Memory B cell (primary cell): ENCODE data around the gene KIR2DL1.
"Not testable (repeated sequence)": the region's sequence is repeated elsewhere in the genome, so short reads cannot be mapped to it uniquely, and the experiment has no call there.

ENCODE experiments used
- ATAC-seq: fragments of 150-1000 bp; cut with Tn5 transposase; 2 replicates; pipeline ENCODE4 v1.10.0; 2021; ENCODE audit warnings: low read depth, mild to moderate bottlenecking, moderate library complexity
- DNase-seq, 2 donors: peaks; one replicate each; pipeline ENCODE4 v3.0.0; 2022; ENCODE audit warnings: low spot score in 2 of 2
- H3K27ac Mint-ChIP-seq: one replicate; pipeline ENCODE4 v1.8.0; 2022; ENCODE audit warnings: mild to moderate bottlenecking, moderate library complexity, mixed read lengths
- H3K27me3 Mint-ChIP-seq: one replicate; pipeline ENCODE4 v1.8.0; 2022; ENCODE audit warnings: mixed read lengths
- H3K36me3 Mint-ChIP-seq: one replicate; pipeline ENCODE4 v1.8.0; 2022; ENCODE audit warnings: mild to moderate bottlenecking, mixed read lengths
- H3K4me1 Mint-ChIP-seq: one replicate; pipeline ENCODE4 v1.8.0; 2022; ENCODE audit warnings: mixed read lengths
- H3K4me3 Mint-ChIP-seq: one replicate; pipeline ENCODE4 v1.8.0; 2022; ENCODE audit warnings: mild to moderate bottlenecking, moderate library complexity, mixed read lengths
- H3K9me3 Mint-ChIP-seq: one replicate; pipeline ENCODE4 v1.8.0; 2022; ENCODE audit warnings: mixed read lengths

Gene KIR2DL1

GRCh38 chr19:54769646-54770045 lies at the start of gene KIR2DL1:
TSS of gene KIR2DL1 (plus strand) at chr19:54769793. CDS start at chr19:54769851, 58 bp downstream.
- not testable (repeated sequence) for H3K4me3 Mint-ChIP-seq

GRCh38 chr19:54724142-54724541 lies 45.5 kb upstream of the KIR2DL1 start, which contains the start of gene KIR3DL3:
TSS of gene KIR3DL3 (plus strand) at chr19:54724442. CDS start at chr19:54724497, 55 bp downstream.
- Mint-ChIP-seq H3K36me3 (no peaks in the 10 kb centered on the region), H3K9me3 (peaks cover 26% of the 10 kb centered on the region), H3K4me3 (no peak within 1 kb of the TSS), H3K4me1 (no peaks in the 10 kb centered on the region), H3K27me3 (peaks cover 18% of the 10 kb centered on the region), H3K27ac (no peak within 1 kb of the TSS)
- DNase-seq (no peak), ATAC-seq (no peak)

More at GRCh38 chr19:54769646-54770045, at the start of gene KIR2DL1:
- not testable (repeated sequence) for H3K36me3 Mint-ChIP-seq, DNase-seq, ATAC-seq, H3K27ac Mint-ChIP-seq, H3K9me3 Mint-ChIP-seq, H3K4me1 Mint-ChIP-seq
- H3K27me3 Mint-ChIP-seq: peaks cover 13% of the 10 kb centered on the region

GRCh38 chr19:54724644-54725043 lies 44.9 kb upstream of the KIR2DL1 start:
- Mint-ChIP-seq H3K9me3 (peaks cover 23% of the 10 kb centered on the region), H3K36me3 (no peaks in the 10 kb centered on the region), H3K4me3 (no peak overlapping the region), H3K27ac (no peak overlapping the region), H3K4me1 (no peaks in the 10 kb centered on the region), H3K27me3 (peaks cover 18% of the 10 kb centered on the region)
- no peak for ATAC-seq
- no peak for DNase-seq

GRCh38 chr19:54725321-54725720 lies 44.3 kb upstream of the KIR2DL1 start:
- ATAC-seq (no peak), DNase-seq (no peak)
- no peaks in the 10 kb centered on the region for H3K4me1 Mint-ChIP-seq
- H3K36me3 Mint-ChIP-seq: no peaks in the 10 kb centered on the region
- peaks cover 18% of the 10 kb centered on the region for H3K9me3 Mint-ChIP-seq
- no peak overlapping the region for H3K4me3 Mint-ChIP-seq
- H3K27me3 Mint-ChIP-seq: peaks cover 18% of the 10 kb centered on the region
- H3K27ac Mint-ChIP-seq: no peak overlapping the region

GRCh38 chr19:54727562-54727961 lies 42.0 kb upstream of the KIR2DL1 start:
- Mint-ChIP-seq H3K27ac (no peak overlapping the region), H3K9me3 (peaks cover 17% of the 10 kb centered on the region), H3K4me1 (no peaks in the 10 kb centered on the region), H3K27me3 (peaks cover 27% of the 10 kb centered on the region), H3K4me3 (no peak overlapping the region), H3K36me3 (peaks cover 1% of the 10 kb centered on the region)
- DNase-seq (no peak), ATAC-seq (no peak)

- DNase-seq: no peak
- no peak overlapping the region for H3K4me3 Mint-ChIP-seq
- no peaks in the 10 kb centered on the region for H3K4me1 Mint-ChIP-seq
- H3K27ac Mint-ChIP-seq: no peak overlapping the region
- H3K36me3 Mint-ChIP-seq: peaks cover 1% of the 10 kb centered on the region
- no peak for ATAC-seq
- H3K27me3 Mint-ChIP-seq: peaks cover 28% of the 10 kb centered on the region
- H3K9me3 Mint-ChIP-seq: peaks cover 15% of the 10 kb centered on the region
Observed at GRCh38 chr19:54728167-54728566, 41.4 kb upstream of the KIR2DL1 start.

- peaks cover 18% of the 10 kb centered on the region for H3K9me3 Mint-ChIP-seq
Observed at GRCh38 chr19:54729416-54730188, 40.0 kb upstream of the KIR2DL1 start.

GRCh38 chr19:54731191-54731590 lies 38.4 kb upstream of the KIR2DL1 start:
- ATAC-seq (no peak), DNase-seq (no peak)
- H3K4me1 Mint-ChIP-seq: no peaks in the 10 kb centered on the region
- no peak overlapping the region for H3K27ac Mint-ChIP-seq
- peaks cover 1% of the 10 kb centered on the region for H3K36me3 Mint-ChIP-seq
- peaks cover 25% of the 10 kb centered on the region for H3K27me3 Mint-ChIP-seq
- H3K4me3 Mint-ChIP-seq: no peak overlapping the region
- H3K9me3 Mint-ChIP-seq: peaks cover 18% of the 10 kb centered on the region

More at GRCh38 chr19:54729416-54730188, 40.0 kb upstream of the KIR2DL1 start:
- DNase-seq (no peak), ATAC-seq (no peak)
- H3K4me1 Mint-ChIP-seq: no peaks in the 10 kb centered on the region
- peaks cover 1% of the 10 kb centered on the region for H3K36me3 Mint-ChIP-seq
- H3K27ac Mint-ChIP-seq: no peak overlapping the region
- peaks cover 27% of the 10 kb centered on the region for H3K27me3 Mint-ChIP-seq
- no peak overlapping the region for H3K4me3 Mint-ChIP-seq

GRCh38 chr19:54738306-54738705 lies 31.3 kb upstream of the KIR2DL1 start, which contains the start of gene KIR2DL3:
TSS of gene KIR2DL3 (plus strand) at chr19:54738513. CDS start at chr19:54738546, 33 bp downstream.
- not testable (repeated sequence) for H3K4me3 Mint-ChIP-seq, DNase-seq, H3K36me3 Mint-ChIP-seq, H3K9me3 Mint-ChIP-seq, H3K4me1 Mint-ChIP-seq, ATAC-seq, H3K27ac Mint-ChIP-seq, H3K27me3 Mint-ChIP-seq

GRCh38 chr19:54738715-54739114 lies 30.9 kb upstream of the KIR2DL1 start:
- no peak overlapping the region for H3K27ac Mint-ChIP-seq
- no peaks in the 10 kb centered on the region for H3K4me1 Mint-ChIP-seq
- H3K36me3 Mint-ChIP-seq: no peaks in the 10 kb centered on the region
- ATAC-seq (no peak), DNase-seq (no peak)
- peaks cover 10% of the 10 kb centered on the region for H3K27me3 Mint-ChIP-seq
- peaks cover 4% of the 10 kb centered on the region for H3K9me3 Mint-ChIP-seq
- no peak overlapping the region for H3K4me3 Mint-ChIP-seq

GRCh38 chr19:54739587-54740497 lies 29.8 kb upstream of the KIR2DL1 start:
- no peaks in the 10 kb centered on the region for H3K36me3 Mint-ChIP-seq
- DNase-seq: no peak
- no peaks in the 10 kb centered on the region for H3K4me1 Mint-ChIP-seq
- H3K9me3 Mint-ChIP-seq: peaks cover 3% of the 10 kb centered on the region
- peaks cover 12% of the 10 kb centered on the region for H3K27me3 Mint-ChIP-seq
- H3K27ac Mint-ChIP-seq: no peak overlapping the region
- no peak overlapping the region for H3K4me3 Mint-ChIP-seq
- no peak for ATAC-seq

- H3K9me3 Mint-ChIP-seq, H3K27me3 Mint-ChIP-seq, ATAC-seq, H3K4me1 Mint-ChIP-seq, H3K4me3 Mint-ChIP-seq, DNase-seq, H3K36me3 Mint-ChIP-seq, H3K27ac Mint-ChIP-seq: not testable (repeated sequence)
Observed at GRCh38 chr19:54741950-54742349, 27.6 kb upstream of the KIR2DL1 start.

- not testable (repeated sequence) for H3K27ac Mint-ChIP-seq, H3K4me1 Mint-ChIP-seq, H3K4me3 Mint-ChIP-seq, H3K9me3 Mint-ChIP-seq, DNase-seq, ATAC-seq, H3K36me3 Mint-ChIP-seq
- peaks cover 15% of the 10 kb centered on the region for H3K27me3 Mint-ChIP-seq
Observed at GRCh38 chr19:54744080-54744479, 25.5 kb upstream of the KIR2DL1 start.
